ENCODE results near the gene ABCA1. TPM values are rescaled to one million over a fixed set of nuclear protein-coding genes. Genes with fewer than 3 reads are reported as not detected.

The ABCA1 gene
- total RNA-seq, 1 experiment from 2014 or later, result 0.76 TPM

DNA sequence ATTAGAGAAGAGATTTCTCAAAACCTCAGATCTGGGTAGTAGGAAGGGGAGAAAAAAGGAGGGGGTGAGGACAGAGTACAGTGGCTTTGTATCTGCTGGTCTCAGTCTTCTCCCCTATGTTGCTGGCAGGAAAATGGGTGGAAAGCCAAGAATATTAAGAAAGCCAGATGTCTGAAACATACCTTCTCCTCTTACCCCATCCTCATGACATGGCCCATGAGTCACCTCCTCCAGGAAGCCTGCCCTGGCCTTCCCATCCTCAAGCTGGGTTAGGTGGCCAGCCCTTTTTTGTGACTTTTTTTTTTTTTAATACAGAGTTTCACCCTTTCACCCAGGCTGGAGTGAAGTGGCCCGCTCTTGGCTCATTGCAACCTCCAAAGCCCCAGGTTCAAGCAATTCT is 61.8 kb downstream of the ABCA1 start:
- H3K36me3 Mint-ChIP-seq (ENCODE audit: insufficient read depth, unreplicated experiment), result no peaks in the 10 kb centered on the region
- CTCF ChIA-PET, result no interaction called here
- DNase-seq, result no peak
- no peaks in the 10 kb centered on the region for H3K27me3 Mint-ChIP-seq (ENCODE audit: unreplicated experiment)
- H3K4me1 Mint-ChIP-seq (ENCODE audit: low read depth, unreplicated experiment), result peaks cover 18% of the 10 kb centered on the region
- TF ChIP-seq, protein P1, sequence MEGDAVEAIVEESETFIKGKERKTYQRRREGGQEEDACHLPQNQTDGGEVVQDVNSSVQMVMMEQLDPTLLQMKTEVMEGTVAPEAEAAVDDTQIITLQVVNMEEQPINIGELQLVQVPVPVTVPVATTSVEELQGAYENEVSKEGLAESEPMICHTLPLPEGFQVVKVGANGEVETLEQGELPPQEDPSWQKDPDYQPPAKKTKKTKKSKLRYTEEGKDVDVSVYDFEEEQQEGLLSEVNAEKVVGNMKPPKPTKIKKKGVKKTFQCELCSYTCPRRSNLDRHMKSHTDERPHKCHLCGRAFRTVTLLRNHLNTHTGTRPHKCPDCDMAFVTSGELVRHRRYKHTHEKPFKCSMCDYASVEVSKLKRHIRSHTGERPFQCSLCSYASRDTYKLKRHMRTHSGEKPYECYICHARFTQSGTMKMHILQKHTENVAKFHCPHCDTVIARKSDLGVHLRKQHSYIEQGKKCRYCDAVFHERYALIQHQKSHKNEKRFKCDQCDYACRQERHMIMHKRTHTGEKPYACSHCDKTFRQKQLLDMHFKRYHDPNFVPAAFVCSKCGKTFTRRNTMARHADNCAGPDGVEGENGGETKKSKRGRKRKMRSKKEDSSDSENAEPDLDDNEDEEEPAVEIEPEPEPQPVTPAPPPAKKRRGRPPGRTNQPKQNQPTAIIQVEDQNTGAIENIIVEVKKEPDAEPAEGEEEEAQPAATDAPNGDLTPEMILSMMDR (IDR thresholded peaks at IDR 0.05; ENCODE audit: unreplicated experiment), result no peak
- intact Hi-C loops (cut with micrococcal nuclease; ENCODE audit: unreplicated experiment), result no loop called here
- no peaks in the 10 kb centered on the region for H3K9me3 Mint-ChIP-seq (ENCODE audit: low read depth, unreplicated experiment)
- no TSS peak for BruUV-seq (replicated peaks)
- H3K27ac Mint-ChIP-seq (ENCODE audit: unreplicated experiment), result no peak overlapping the region
- no peak overlapping the region for H3K4me3 Mint-ChIP-seq (ENCODE audit: low read depth, unreplicated experiment)

DNA sequence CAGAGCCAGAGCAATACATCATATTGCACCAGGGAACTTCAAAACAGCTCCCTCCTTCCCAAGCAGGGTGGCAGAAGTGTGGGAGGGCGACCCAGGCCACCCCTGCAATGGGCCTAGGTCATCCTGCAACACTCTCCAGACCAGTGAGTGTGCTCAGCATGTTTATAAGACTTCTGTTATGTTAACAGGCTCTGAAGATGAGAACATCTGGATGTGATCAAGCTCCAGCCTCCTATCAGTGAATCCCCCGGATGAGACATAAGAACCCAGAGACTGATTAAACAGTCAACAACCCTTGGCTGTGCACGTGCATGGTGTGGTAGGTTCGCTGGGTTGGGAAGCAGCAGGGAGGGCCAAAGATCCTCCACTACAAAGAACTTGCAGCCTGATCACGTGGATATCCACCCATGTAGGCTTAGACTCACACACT is 63.3 kb downstream of the ABCA1 start:
- Mint-ChIP-seq H3K4me1 (ENCODE audit: low read depth, unreplicated experiment) (peaks cover 18% of the 10 kb centered on the region), H3K27me3 (ENCODE audit: unreplicated experiment) (no peaks in the 10 kb centered on the region), H3K4me3 (ENCODE audit: low read depth, unreplicated experiment) (no peak overlapping the region), H3K9me3 (ENCODE audit: low read depth, unreplicated experiment) (no peaks in the 10 kb centered on the region), H3K36me3 (ENCODE audit: insufficient read depth, unreplicated experiment) (no peaks in the 10 kb centered on the region), H3K27ac (ENCODE audit: unreplicated experiment) (no peak overlapping the region)
- intact Hi-C loops (cut with micrococcal nuclease; ENCODE audit: unreplicated experiment), result loop anchor here (5.0 kb wide), 2 partner anchors 58 to 553 kb away; no protein-coding TSS in a partner anchor
- no peak for DNase-seq
- TF ChIP-seq, protein P1 (IDR thresholded peaks at IDR 0.05; ENCODE audit: unreplicated experiment), result no peak
- CTCF ChIA-PET, result no interaction called here
- no TSS peak for BruUV-seq (replicated peaks)

DNA sequence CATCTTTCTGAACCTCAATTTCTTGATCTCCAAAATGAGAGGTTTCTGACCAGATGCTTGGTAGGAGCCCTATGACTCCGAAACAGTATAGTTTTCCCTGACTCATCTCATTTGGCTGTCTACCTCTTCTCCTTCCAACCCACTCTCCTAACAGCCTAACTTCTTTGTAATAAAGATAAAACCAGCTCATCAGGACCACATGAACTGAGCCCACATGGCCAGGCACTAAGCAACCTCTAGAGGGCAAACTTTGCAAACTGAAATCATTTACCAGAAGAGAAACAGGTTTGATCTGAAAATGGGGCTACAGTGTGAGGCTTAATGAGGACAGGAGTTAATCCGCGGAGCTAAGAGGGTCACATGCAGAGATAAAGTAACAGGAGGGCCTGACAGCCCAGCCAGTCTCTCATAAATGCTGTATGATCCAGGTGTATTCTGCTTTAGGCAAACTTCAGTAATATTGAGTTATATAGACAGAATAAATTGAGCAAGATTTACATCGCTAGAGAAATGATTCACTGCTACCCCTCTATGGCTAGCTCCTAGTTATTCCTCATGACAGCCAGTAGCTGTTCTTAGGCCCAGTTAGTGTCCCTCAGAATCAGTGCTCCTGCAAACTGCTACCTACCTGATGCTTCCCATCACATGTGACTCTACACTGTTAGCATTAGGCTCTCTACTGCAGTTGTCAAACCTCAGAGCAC is 64.6 kb downstream of the ABCA1 start:
- no peaks in the 10 kb centered on the region for H3K36me3 Mint-ChIP-seq (ENCODE audit: insufficient read depth, unreplicated experiment)
- no peak overlapping the region for H3K27ac Mint-ChIP-seq (ENCODE audit: unreplicated experiment)
- CTCF ChIA-PET, result interaction anchor here (0.5 to 1.2 kb wide), 7 partner anchors 9 to 381 kb away, joined by 3 to 6 read pairs (median 3); partner anchors contain the start of gene SLC44A1
- H3K27me3 Mint-ChIP-seq (ENCODE audit: unreplicated experiment), result no peaks in the 10 kb centered on the region
- TF ChIP-seq, protein P1 (IDR thresholded peaks at IDR 0.05; ENCODE audit: unreplicated experiment), result peak; percentile 32
- intact Hi-C loops (cut with micrococcal nuclease; ENCODE audit: unreplicated experiment), result loop anchor here (1.0 to 5.0 kb wide), 4 partner anchors 59 to 554 kb away; no protein-coding TSS in a partner anchor
- peaks cover 13% of the 10 kb centered on the region for H3K4me1 Mint-ChIP-seq (ENCODE audit: low read depth, unreplicated experiment)
- BruUV-seq (replicated peaks), result no TSS peak
- H3K9me3 Mint-ChIP-seq (ENCODE audit: low read depth, unreplicated experiment), result no peaks in the 10 kb centered on the region
- H3K4me3 Mint-ChIP-seq (ENCODE audit: low read depth, unreplicated experiment), result no peak overlapping the region
- DNase-seq, result peak; percentile 44

GRCh38 chr9:104861397-104861796 is 66.6 kb downstream of the ABCA1 start:
- Mint-ChIP-seq H3K27me3 (ENCODE audit: unreplicated experiment) (no peaks in the 10 kb centered on the region), H3K4me3 (ENCODE audit: low read depth, unreplicated experiment) (no peak overlapping the region), H3K27ac (ENCODE audit: unreplicated experiment) (no peak overlapping the region), H3K36me3 (ENCODE audit: insufficient read depth, unreplicated experiment) (no peaks in the 10 kb centered on the region), H3K9me3 (ENCODE audit: low read depth, unreplicated experiment) (no peaks in the 10 kb centered on the region), H3K4me1 (ENCODE audit: low read depth, unreplicated experiment) (peaks cover 14% of the 10 kb centered on the region)
- no peak for DNase-seq
- BruUV-seq (replicated peaks), result no TSS peak
- CTCF ChIA-PET, result interaction anchor here (0.7 kb wide), 2 partner anchors 47 to 204 kb away, joined by 3 read pairs; no protein-coding TSS in a partner anchor
- intact Hi-C loops (cut with micrococcal nuclease; ENCODE audit: unreplicated experiment), result loop anchor here (5.0 kb wide), 2 partner anchors 61 to 556 kb away; no protein-coding TSS in a partner anchor
- TF ChIP-seq, protein P1 (IDR thresholded peaks at IDR 0.05; ENCODE audit: unreplicated experiment), result no peak

All from Calu3 (cell line).